ENCODE data around the gene BEND3. TPM values are rescaled to one million over a fixed set of nuclear protein-coding genes. Genes with fewer than 3 reads are reported as not detected.

BEND3 gene
- total and polyA plus RNA-seq, 9 of the 15 experiments (the other 6 are each of a cell fraction or from before 2014, with no cell fraction given) = 0.64 to 8.4 (median 3.3) TPM

GRCh38 chr6:107068691-107069630 is 46.4 kb downstream of the BEND3 start (continued):
- TF ChIP-seq ZFX (CRISPR knock-in tag; IDR thresholded peaks at IDR 0.05) (no peak), PTBP1 (IDR thresholded peaks at IDR 0.05; ENCODE audit: low read depth, low read length) (no peak), ZNF280B (CRISPR knock-in tag; IDR thresholded peaks at IDR 0.05) (no peak)

GRCh38 chr6:107066697-107067659 is 48.3 kb downstream of the BEND3 start:
- CTCF ChIA-PET (ENCODE audit: low intra/inter-chr PET ratio) = no interaction called here
- peaks cover 0 to 9% of the 10 kb centered on the region in 2 experiments; a peak in 4 of 5 replicates for H3K4me1 ChIP-seq (replicated peaks in 1 of 2; ENCODE audit: control insufficient read depth in 2 of 2, insufficient read depth in 2 of 2, low read length in 2 of 2)
- H3K36me3 ChIP-seq (ENCODE audit: control insufficient read depth, insufficient read depth, low read length) = peaks cover 31% of the 10 kb centered on the region; the same call in 1 of the 3 replicates
- no peaks in the 10 kb centered on the region for H4K20me1 ChIP-seq (replicated peaks; ENCODE audit: control insufficient read depth, insufficient read depth, low read length)
- H3K4me3 ChIP-seq = no peak overlapping the region
- H3K79me2 ChIP-seq (ENCODE audit: control insufficient read depth, insufficient read depth, low read length) = no peaks in the 10 kb centered on the region
- POLR2A ChIA-PET = no interaction called here
- H3K4me2 ChIP-seq (ENCODE audit: insufficient read depth, low read length) = no peak overlapping the region
- H3K9me3 ChIP-seq (replicated peaks; ENCODE audit: control insufficient read depth, insufficient read depth, low read depth, low read length) = no peaks in the 10 kb centered on the region
- H3K9ac ChIP-seq (ENCODE audit: insufficient read depth in 1 of 2, low read depth in 2 of 2, low read length in 2 of 2) = no peak overlapping the region
- FAIRE-seq (no peak), ATAC-seq (no peak), DNase-seq (ENCODE audit: extremely low read depth in 1 of 4, low spot score in 3 of 4) (no peak)
- no TSS peak for BruUV-seq (replicated peaks)
- H2AFZ ChIP-seq (ENCODE audit: low read depth, low read length) = no peak overlapping the region
- 83% methylated on average over 9 of the region's 9 CpGs for WGBS (ENCODE audit: insufficient coverage, low coverage, missing lambda C conversion rate)
- no peak overlapping the region for H3K27ac ChIP-seq (ENCODE audit: extremely low read depth, low read depth, low read length)
- intact Hi-C loops (cut with micrococcal nuclease) = no loop called here
- in situ Hi-C loops (cut with MboI) = no loop called here
- no peaks in the 10 kb centered on the region for H3K27me3 ChIP-seq (ENCODE audit: control insufficient read depth in 2 of 2, insufficient read depth in 2 of 2, low read length in 2 of 2)
- H3K9me1 ChIP-seq (ENCODE audit: control insufficient read depth, insufficient read depth, low read length) = no peaks in the 10 kb centered on the region
- TF ChIP-seq DNMT1 (IDR thresholded peaks at IDR 0.05) (no peak), ZNF79 (CRISPR knock-in tag; IDR thresholded peaks at IDR 0.05; ENCODE audit: low read depth) (no peak), ZBTB9 (CRISPR knock-in tag; IDR thresholded peaks at IDR 0.05) (no peak), FOS (IDR thresholded peaks at IDR 0.05; ENCODE audit: extremely low read depth, insufficient read length) (no peak), BRD4 (IDR thresholded peaks at IDR 0.05) (no peak), SRF (CRISPR knock-in tag; IDR thresholded peaks at IDR 0.05) (no peak), STAT5A (IDR thresholded peaks at IDR 0.05; ENCODE audit: borderline replicate concordance, low read length) (no peak), ZNF766 (CRISPR knock-in tag; conservative IDR thresholded peaks at IDR 0.05) (no peak)
